Stimulated activated naive CD4-positive, alpha-beta T cell treated with Interleukin-2 at 50 U/mL for 16 hours (primary cell): Measurements from ENCODE around the gene MSTN.
"Not testable (repeated sequence)": the region's sequence is repeated elsewhere in the genome, so short reads cannot be mapped to it uniquely, and the experiment has no call there.

ENCODE experiments used
- DNase-seq: peaks from one replicate; lab custom pipeline; 2025; lab: John Stamatoyannopoulos, UW

MSTN gene

GRCh38 chr2:190063624-190064023 is 1.1 kb upstream of the MSTN start:
- DNase-seq = no peak

- no peak for DNase-seq
These were observed 476 bp downstream of the MSTN start for GRCh38 chr2:190062053-190062452.

- DNase-seq = no peak
These were observed 1.9 kb downstream of the MSTN start for GRCh38 chr2:190060626-190061025.

DNA sequence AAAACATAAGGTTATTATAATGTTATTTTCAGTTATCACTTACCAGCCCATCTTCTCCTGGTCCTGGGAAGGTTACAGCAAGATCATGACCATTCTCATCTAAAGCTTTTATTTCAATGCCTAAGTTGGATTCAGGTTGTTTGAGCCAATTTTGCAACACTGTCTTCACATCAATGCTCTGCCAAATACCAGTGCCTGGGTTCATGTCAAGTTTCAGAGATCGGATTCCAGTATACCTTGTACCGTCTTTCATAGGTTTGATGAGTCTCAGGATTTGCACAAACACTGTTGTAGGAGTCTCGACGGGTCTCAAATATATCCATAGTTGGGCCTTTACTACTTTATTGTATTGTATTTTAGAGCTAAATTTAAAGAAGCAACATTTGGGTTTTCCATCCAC is 2.5 kb downstream of the MSTN start:
- DNase-seq = no peak

- no peak for DNase-seq
These were observed 9.1 kb downstream of the MSTN start for GRCh38 chr2:190053426-190053825.

GRCh38 chr2:190052307-190052706 is 10.2 kb downstream of the MSTN start:
- no peak for DNase-seq

- DNase-seq = no peak
These were observed 11.3 kb downstream of the MSTN start for GRCh38 chr2:190051223-190051622.

DNA sequence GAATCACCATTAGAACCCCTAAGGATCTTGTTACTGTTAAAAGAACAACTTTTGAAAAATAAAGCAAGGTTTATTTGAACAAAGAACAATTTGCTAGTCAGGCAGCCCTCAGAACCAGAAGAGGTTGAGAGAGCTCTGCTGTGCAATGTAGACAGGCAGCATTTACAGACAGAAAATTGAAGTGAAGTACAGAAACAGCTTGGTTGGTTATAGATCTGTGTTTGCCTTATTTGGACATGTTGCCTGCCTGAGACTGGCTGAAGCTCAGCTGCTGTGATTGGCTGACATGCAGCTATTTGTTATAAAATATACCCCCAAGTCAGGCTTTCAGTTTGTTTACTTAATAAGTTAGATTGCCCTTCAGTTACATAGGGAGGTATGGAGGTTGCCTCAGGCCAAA is 12.5 kb downstream of the MSTN start:
- DNase-seq = no peak

GRCh38 chr2:190044866-190045265 is 17.7 kb downstream of the MSTN start:
- DNase-seq = no peak

GRCh38 chr2:190043441-190043840 is 19.1 kb downstream of the MSTN start:
- no peak for DNase-seq

GRCh38 chr2:190036071-190036470 is 26.5 kb downstream of the MSTN start:
- DNase-seq = no peak

DNA sequence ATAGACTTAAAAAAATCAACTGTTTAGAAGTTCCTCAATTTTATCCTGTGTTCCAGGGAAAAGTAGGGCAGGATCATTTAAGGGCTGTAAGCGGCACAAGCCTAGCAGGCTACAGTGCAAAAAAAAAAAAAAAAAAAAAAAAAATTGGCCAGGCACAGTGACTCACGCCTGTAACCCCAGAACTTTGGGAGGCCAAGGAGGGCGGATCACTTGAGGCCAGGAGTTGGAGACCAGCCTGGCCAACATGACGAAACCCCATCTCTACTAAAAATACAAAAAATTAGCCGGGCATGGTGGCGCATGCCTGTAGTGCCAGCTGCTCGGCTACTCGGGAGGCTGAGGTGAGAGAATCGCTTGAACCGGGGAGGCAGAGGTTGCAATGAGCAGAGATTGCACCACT is 28.1 kb downstream of the MSTN start:
- DNase-seq = not testable (repeated sequence)

DNA sequence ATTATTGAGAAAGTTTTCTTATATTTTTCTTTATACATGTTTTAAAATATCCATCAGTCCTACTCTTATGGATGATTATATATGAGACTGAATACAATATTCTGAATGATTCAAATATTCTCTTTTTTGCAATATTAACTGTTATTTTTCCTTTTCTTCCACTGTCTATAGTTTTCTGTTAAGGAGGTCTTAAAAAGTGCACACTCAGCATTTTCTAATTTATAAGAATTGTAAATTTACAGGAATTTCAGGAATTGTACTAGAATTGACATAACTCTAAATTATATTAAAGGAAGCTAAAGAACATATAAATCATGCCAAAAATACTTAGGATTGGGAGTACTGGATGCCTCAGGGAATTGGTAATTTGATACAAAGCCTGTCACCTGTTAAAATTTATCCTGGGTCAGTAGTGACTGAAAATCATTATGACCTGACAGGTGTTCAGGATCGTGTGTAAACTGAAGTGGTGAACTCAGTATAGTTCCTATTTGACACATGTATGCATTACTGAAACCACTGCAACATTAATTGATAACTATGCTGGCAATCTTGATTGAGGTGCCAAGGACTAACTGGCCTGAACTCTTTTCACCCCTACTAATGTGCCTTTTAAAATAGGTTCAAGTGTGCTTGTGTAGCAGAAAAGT is 30.4 kb downstream of the MSTN start:
- no peak for DNase-seq

DNA sequence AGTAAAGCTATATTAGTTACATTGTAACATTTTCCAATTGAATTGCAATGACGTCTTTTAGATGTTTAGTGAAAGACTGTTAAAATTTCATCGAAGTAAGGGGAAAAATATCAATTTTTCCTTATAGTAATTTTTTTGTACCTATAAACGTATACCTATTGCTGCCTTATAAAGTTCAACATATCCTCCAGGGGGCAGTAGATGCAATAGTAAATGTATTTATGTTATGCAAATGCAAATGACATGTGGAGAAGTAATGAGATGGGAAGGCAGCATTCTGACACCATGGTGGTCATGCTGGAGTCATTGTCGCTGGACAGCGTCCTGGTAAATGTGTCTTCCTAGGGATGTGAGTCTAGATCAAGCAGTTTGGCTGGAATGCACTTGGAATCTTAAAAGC is 38.7 kb downstream of the MSTN start:
- no peak for DNase-seq

GRCh38 chr2:190020720-190021119 is 41.8 kb downstream of the MSTN start:
- no peak for DNase-seq

DNA sequence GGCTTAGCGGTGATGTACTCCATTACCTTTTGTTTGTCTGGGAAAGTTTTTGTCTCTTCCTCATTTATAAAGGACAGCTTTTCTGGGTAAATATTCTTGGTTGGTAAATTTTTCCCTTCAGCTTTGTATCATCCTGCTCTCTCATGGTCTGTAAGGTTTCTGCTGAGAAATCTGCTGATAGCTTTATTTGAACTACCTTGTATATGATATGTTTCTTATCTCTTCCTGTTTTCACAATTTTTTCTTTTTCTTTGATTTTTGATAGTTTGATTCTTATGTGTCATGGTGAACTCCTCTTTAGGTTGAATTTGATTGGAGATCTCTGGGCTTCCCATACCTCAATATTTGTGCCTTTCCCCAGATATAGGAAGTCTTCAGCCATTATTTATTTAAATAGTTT is 44.7 kb downstream of the MSTN start:
- DNase-seq = no peak

- not testable (repeated sequence) for DNase-seq
These were observed 46.6 kb downstream of the MSTN start for GRCh38 chr2:190015969-190016368.
